Activated naive CD4-positive, alpha-beta T cell treated with anti-CD3 and anti-CD28 coated beads for 36 hours (primary cell): ENCODE measurements around the gene PREX1. TPM values are rescaled to one million over a fixed set of nuclear protein-coding genes. Genes with fewer than 3 reads are reported as not detected.
A peak's percentile ranks its signal among the peaks of the same experiment; 100 is the strongest.
"Not testable (repeated sequence)": the region's sequence is repeated elsewhere in the genome, so short reads cannot be mapped to it uniquely, and the experiment has no call there.

ENCODE experiments used
- CTCF ChIA-PET: fragments of 350-600 bp; sonication (Branson Sonifier 250); formaldehyde crosslinking; loops from one replicate; lab custom pipeline; 2021; ENCODE audit warnings: antibody characterized with exemption; lab: Charles Lee
- DNase-seq: peaks from one replicate; pipeline ENCODE4 v3.0.0-alpha.2; 2020
- H3K27ac Mint-ChIP-seq: one replicate; pipeline ENCODE4 v1.8.0; 2021; ENCODE audit warnings: mild to moderate bottlenecking, mixed read lengths
- H3K27me3 Mint-ChIP-seq: one replicate; pipeline ENCODE4 v1.8.0; 2021; ENCODE audit warnings: low read depth, mixed read lengths
- H3K36me3 Mint-ChIP-seq: one replicate; pipeline ENCODE4 v1.8.0; 2021; ENCODE audit warnings: low read depth, mixed read lengths
- H3K4me1 Mint-ChIP-seq: one replicate; pipeline ENCODE4 v1.8.0; 2021; ENCODE audit warnings: low read depth, mixed read lengths
- H3K4me3 Mint-ChIP-seq: one replicate; pipeline ENCODE4 v1.8.0; 2021; ENCODE audit warnings: mild to moderate bottlenecking, moderate library complexity, mixed read lengths
- H3K9me3 Mint-ChIP-seq: one replicate; pipeline ENCODE4 v1.8.0; 2021; ENCODE audit warnings: mixed read lengths
- intact Hi-C: fragments of 100-400 bp; cut with micrococcal nuclease; formaldehyde crosslinking; loops from one replicate; pipeline ENCODE4 v1.15.1; 2023
- total RNA-seq, 2 experiments: library from RNA; stranded (reverse); gene quantifications; one replicate each; pipeline ENCODE4 v1.2.3, GENCODE V29; 2021

The PREX1 gene
- total RNA-seq, 2 experiments from 2014 or later = 43.7 to 44.2 TPM

DNA sequence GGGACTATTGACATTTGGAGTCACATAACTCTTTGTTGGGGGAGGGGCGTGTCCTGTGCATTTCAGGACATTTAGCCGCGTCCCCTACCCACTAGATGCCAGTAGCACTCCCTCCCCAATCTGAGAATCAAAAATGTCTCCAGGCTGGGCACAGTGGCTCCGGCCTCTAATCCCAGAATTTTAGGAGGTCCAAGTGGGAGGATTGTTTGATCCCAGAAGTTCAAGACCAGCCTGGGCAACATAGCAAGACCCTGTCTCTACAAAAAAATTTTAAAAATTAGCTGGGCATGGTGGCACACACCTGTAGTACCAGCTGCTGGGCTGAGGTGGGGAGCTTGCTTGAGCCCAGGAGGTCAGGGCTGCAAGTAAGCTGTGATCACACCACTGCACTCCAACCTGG is 2.1 kb upstream of the PREX1 start:
- Mint-ChIP-seq H3K27ac (no peak overlapping the region), H3K9me3 (no peaks in the 10 kb centered on the region), H3K4me1 (peaks cover 22% of the 10 kb centered on the region), H3K4me3 (no peak overlapping the region), H3K27me3 (peaks cover 20% of the 10 kb centered on the region), H3K36me3 (no peaks in the 10 kb centered on the region)
- CTCF ChIA-PET = no interaction called here
- intact Hi-C loops = loop anchor here (5.0 to 10.0 kb wide), 4 partner anchors 77 to 445 kb away; partner anchors contain the start of gene ZNFX1
- no peak for DNase-seq

- intact Hi-C loops = loop anchor here (5.0 to 10.0 kb wide), 4 partner anchors 78 to 446 kb away; partner anchors contain the start of gene ZNFX1
- H3K9me3 Mint-ChIP-seq = no peaks in the 10 kb centered on the region
- H3K36me3 Mint-ChIP-seq = no peaks in the 10 kb centered on the region
- peaks cover 20% of the 10 kb centered on the region for H3K27me3 Mint-ChIP-seq
- CTCF ChIA-PET = interaction anchor here (0.7 to 1.4 kb wide), 2 partner anchors 171 to 194 kb away, joined by 3 to 4 read pairs; no protein-coding TSS in a partner anchor
- no peak for DNase-seq
- H3K4me1 Mint-ChIP-seq = peaks cover 33% of the 10 kb centered on the region
- no peak overlapping the region for H3K27ac Mint-ChIP-seq
- H3K4me3 Mint-ChIP-seq = peak overlapping the region; percentile 77
Measured at GRCh38 chr20:48828734-48829460, 1.1 kb upstream of the PREX1 start.

DNA sequence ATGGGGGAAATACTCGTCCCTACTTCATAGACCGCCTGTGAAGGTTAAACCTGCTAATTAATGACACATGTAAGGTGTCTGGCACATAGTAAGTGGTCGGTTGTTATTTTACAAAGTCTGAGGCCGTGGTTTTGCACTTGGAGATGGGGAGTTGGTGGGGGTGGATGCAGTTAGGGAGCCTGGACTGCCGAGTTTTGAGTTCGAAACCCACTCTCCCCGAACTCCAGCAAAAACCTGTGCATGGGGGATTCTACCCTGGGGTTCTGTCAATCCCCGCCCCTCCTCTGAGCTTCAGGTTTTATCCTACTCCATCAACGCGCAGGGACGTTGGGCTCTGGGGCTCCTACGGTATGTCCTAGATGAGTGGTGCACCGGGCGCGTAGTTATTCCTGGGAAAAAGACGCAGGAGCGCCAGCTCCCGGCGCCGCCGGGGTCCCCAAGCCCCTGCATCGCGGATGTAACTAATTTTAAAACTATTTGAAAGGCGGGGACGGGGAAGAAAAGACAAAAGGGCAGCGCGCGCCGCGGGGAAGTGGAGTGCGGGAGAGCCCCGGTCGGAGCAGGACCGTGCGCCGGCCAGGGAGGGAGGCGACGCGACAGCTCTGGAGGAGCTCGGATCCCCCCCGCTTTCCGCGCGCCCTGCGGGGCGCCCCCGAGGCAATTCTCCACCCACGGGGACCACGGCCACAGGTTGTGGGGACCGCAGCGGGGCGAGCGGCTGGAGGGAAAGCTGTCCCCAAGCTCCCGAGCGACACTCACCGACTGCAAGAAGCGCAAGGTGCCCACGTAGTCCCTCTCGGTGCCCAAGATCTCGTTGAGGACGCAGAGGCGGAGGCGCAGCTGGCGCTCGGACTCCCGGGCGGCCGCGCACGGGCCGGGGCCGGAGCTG is 672 bp downstream of the PREX1 start:
- H3K27me3 Mint-ChIP-seq = peaks cover 20% of the 10 kb centered on the region
- no peak for DNase-seq
- H3K36me3 Mint-ChIP-seq = peaks cover 2% of the 10 kb centered on the region
- H3K4me3 Mint-ChIP-seq = peak overlapping the region; percentile 81
- H3K9me3 Mint-ChIP-seq = no peaks in the 10 kb centered on the region
- peaks cover 47% of the 10 kb centered on the region for H3K4me1 Mint-ChIP-seq
- CTCF ChIA-PET = interaction anchor here (0.6 to 1.0 kb wide), 4 partner anchors 86 to 171 kb away, joined by 3 read pairs; no protein-coding TSS in a partner anchor
- intact Hi-C loops = loop anchor here (5.0 to 10.0 kb wide), 4 partner anchors 80 to 448 kb away; partner anchors contain the start of gene ZNFX1
- H3K27ac Mint-ChIP-seq = peak overlapping the region; percentile 74

DNA sequence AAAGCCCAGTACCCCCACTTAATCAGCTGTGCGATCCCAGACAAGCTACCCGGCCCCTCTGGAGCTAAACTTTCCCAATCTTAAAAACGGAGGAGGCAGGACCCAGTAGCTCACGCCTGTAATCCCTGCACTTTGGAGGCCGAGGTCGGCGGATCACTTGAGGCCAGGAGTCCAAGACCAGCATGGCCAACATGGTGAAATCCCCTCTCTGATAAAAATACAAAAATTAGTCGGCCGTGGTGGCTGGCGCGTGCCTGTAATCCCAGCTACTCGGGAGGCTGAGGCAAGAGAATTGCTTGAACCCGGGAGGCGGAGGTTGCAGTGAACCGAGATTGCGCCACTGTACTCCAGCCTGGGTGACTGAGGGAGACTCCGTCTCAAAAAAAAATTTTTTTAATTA is 1.3 kb downstream of the PREX1 start:
- CTCF ChIA-PET = interaction anchor here (0.6 to 1.0 kb wide), 4 partner anchors 80 to 170 kb away, joined by 3 read pairs; no protein-coding TSS in a partner anchor
- intact Hi-C loops = loop anchor here (5.0 to 10.0 kb wide), 4 partner anchors 81 to 448 kb away; partner anchors contain the start of gene ZNFX1
- DNase-seq, H3K36me3 Mint-ChIP-seq, H3K9me3 Mint-ChIP-seq: not testable (repeated sequence)
- H3K27me3 Mint-ChIP-seq = peaks cover 20% of the 10 kb centered on the region
- H3K4me1 Mint-ChIP-seq = peaks cover 48% of the 10 kb centered on the region
- H3K27ac Mint-ChIP-seq = peak overlapping the region; percentile 74
- peak overlapping the region; percentile 81 for H3K4me3 Mint-ChIP-seq

DNA sequence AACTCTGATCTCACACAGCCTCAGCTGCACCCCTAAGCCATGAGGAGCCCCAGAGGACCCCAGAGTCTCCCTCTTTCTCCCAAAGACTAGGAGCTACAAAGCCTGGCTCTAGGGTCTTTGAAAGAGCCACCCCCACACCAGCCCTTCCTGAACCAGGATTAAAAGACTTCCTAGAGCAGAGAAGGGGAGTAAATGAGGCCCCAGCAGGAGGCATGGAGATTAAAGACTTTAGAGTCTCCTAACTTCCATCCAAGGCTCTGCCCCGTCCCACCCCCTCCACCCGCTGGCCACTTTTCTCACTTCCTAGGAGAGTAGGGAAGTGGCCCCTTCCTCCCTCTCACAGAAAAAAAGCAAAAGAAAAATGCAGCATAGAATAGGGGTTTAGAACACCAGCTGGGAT is 1.7 kb downstream of the PREX1 start:
- H3K27me3 Mint-ChIP-seq = peaks cover 20% of the 10 kb centered on the region
- H3K9me3 Mint-ChIP-seq = no peaks in the 10 kb centered on the region
- intact Hi-C loops = loop anchor here (5.0 to 10.0 kb wide), 4 partner anchors 81 to 449 kb away; partner anchors contain the start of gene ZNFX1
- DNase-seq = no peak
- peak overlapping the region; percentile 81 for H3K4me3 Mint-ChIP-seq
- peak overlapping the region; percentile 74 for H3K27ac Mint-ChIP-seq
- H3K36me3 Mint-ChIP-seq = peaks cover 2% of the 10 kb centered on the region
- peaks cover 50% of the 10 kb centered on the region for H3K4me1 Mint-ChIP-seq
- CTCF ChIA-PET = interaction anchor here (0.7 to 0.9 kb wide), 2 partner anchors 80 to 85 kb away, joined by 3 read pairs; no protein-coding TSS in a partner anchor

- Mint-ChIP-seq H3K27ac (peak overlapping the region; percentile 74), H3K36me3 (peaks cover 2% of the 10 kb centered on the region), H3K4me3 (peak overlapping the region; percentile 81), H3K27me3 (peaks cover 18% of the 10 kb centered on the region), H3K4me1 (peaks cover 53% of the 10 kb centered on the region), H3K9me3 (no peaks in the 10 kb centered on the region)
- intact Hi-C loops = loop anchor here (2.0 to 10.0 kb wide), 6 partner anchors 21 to 449 kb away; partner anchors contain the start of gene ZNFX1
- CTCF ChIA-PET = no interaction called here
- DNase-seq = no peak
Measured at GRCh38 chr20:48825566-48825920, 2.3 kb downstream of the PREX1 start.

- Mint-ChIP-seq H3K4me1 (peaks cover 58% of the 10 kb centered on the region), H3K4me3 (peak overlapping the region; percentile 81), H3K27me3 (peaks cover 17% of the 10 kb centered on the region), H3K36me3 (peaks cover 3% of the 10 kb centered on the region), H3K9me3 (no peaks in the 10 kb centered on the region), H3K27ac (peak overlapping the region; percentile 91)
- intact Hi-C loops = loop anchor here (1.0 to 10.0 kb wide), 11 partner anchors 22 to 450 kb away; partner anchors contain the start of genes ARFGEF2, CSE1L and ZNFX1
- no peak for DNase-seq
- CTCF ChIA-PET = interaction anchor here (0.7 kb wide), 1 partner anchor 94 kb away, joined by 3 read pairs; no protein-coding TSS in a partner anchor
Measured at GRCh38 chr20:48824830-48825565, 2.8 kb downstream of the PREX1 start.

GRCh38 chr20:48823960-48824498 is 3.8 kb downstream of the PREX1 start:
- H3K36me3 Mint-ChIP-seq = peaks cover 4% of the 10 kb centered on the region
- H3K27ac Mint-ChIP-seq = peak overlapping the region; percentile 91
- peaks cover 16% of the 10 kb centered on the region for H3K27me3 Mint-ChIP-seq
- H3K4me3 Mint-ChIP-seq = peak overlapping the region; percentile 69
- H3K9me3 Mint-ChIP-seq = no peaks in the 10 kb centered on the region
- CTCF ChIA-PET = no interaction called here
- peak; percentile 85 for DNase-seq
- H3K4me1 Mint-ChIP-seq = peaks cover 67% of the 10 kb centered on the region
- intact Hi-C loops = loop anchor here (1.0 to 10.0 kb wide), 10 partner anchors 23 to 451 kb away; partner anchors contain the start of genes ARFGEF2, CSE1L and ZNFX1

GRCh38 chr20:48823476-48823875 is 4.3 kb downstream of the PREX1 start:
- CTCF ChIA-PET = no interaction called here

DNA sequence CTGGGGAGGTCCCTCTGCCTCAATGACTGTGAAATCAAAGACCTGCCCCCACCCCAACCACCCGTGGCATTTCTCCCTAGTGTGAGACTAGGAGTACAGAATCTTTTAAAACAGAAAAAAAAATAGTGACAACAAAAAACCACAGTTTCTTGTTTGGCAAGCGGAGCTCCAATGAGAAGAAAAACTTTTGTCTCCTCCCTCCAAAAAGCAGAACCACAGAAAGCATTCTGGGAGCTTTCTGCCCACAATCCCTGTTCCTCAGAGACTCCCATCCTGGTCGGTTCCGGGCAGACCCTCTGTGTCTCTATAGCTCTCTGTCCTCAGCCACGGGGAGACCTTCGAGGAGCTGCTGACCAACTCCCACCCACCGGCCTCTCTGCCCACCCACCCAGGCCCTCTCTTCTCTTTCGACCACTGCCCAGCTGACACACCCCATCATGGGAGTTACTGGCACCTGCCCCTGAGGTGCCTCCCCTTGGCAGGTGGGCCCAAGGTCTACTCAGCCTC is 4.9 kb downstream of the PREX1 start:
- peaks cover 73% of the 10 kb centered on the region for H3K4me1 Mint-ChIP-seq
- intact Hi-C loops = loop anchor here (1.0 to 10.0 kb wide), 5 partner anchors 54 to 452 kb away; partner anchors contain the start of genes ARFGEF2, CSE1L and ZNFX1
- DNase-seq = peak; percentile 72
- CTCF ChIA-PET = no interaction called here
- H3K36me3 Mint-ChIP-seq = peaks cover 8% of the 10 kb centered on the region
- no peaks in the 10 kb centered on the region for H3K9me3 Mint-ChIP-seq
- H3K27ac Mint-ChIP-seq = peak overlapping the region; percentile 91
- peak overlapping the region; percentile 69 for H3K4me3 Mint-ChIP-seq
- peaks cover 10% of the 10 kb centered on the region for H3K27me3 Mint-ChIP-seq

More at GRCh38 chr20:48823476-48823875, 4.3 kb downstream of the PREX1 start:
- Mint-ChIP-seq H3K27ac (peak overlapping the region; percentile 91), H3K36me3 (peaks cover 8% of the 10 kb centered on the region), H3K9me3 (no peaks in the 10 kb centered on the region), H3K4me1 (peaks cover 67% of the 10 kb centered on the region), H3K27me3 (peaks cover 11% of the 10 kb centered on the region), H3K4me3 (peak overlapping the region; percentile 69)
- no peak for DNase-seq
- intact Hi-C loops = loop anchor here (1.0 to 10.0 kb wide), 5 partner anchors 54 to 451 kb away; partner anchors contain the start of genes ARFGEF2, CSE1L and ZNFX1
